Measurements from ENCODE around the gene CNIH1.
A peak's percentile ranks its signal among the peaks of the same experiment; 100 is the strongest.

CNIH1 gene

GRCh38 chr14:54440873-54441868, at the start of gene CNIH1:
TSS of gene CNIH1 (minus strand) at chr14:54441374. CDS start at chr14:54441327, 47 bp downstream.
- peak; percentile 87 for DNase-seq (ENCODE audit: low read depth)
- H3K4me3 ChIP-seq (ENCODE audit: control insufficient read depth, low read depth, low read length) = peak within 1 kb of the TSS; percentile 71
- TF ChIP-seq CTCF (conservative IDR thresholded peaks at IDR 0.05; ENCODE audit: control insufficient read depth, insufficient read depth, low read depth, low read length) = peak; percentile 67

- no peak for TF ChIP-seq CTCF (conservative IDR thresholded peaks at IDR 0.05; ENCODE audit: control insufficient read depth, insufficient read depth, low read depth, low read length)
- no peak overlapping the region for H3K4me3 ChIP-seq (ENCODE audit: control insufficient read depth, low read depth, low read length)
- DNase-seq (ENCODE audit: low read depth) = no peak
Measured at GRCh38 chr14:54490445-54491175, 49.4 kb upstream of the CNIH1 start.

GRCh38 chr14:54489731-54490444, 48.7 kb upstream of the CNIH1 start:
- peak; percentile 43 for DNase-seq (ENCODE audit: low read depth)
- peak overlapping the region; percentile 94 for H3K4me3 ChIP-seq (ENCODE audit: control insufficient read depth, low read depth, low read length)
- TF ChIP-seq CTCF (conservative IDR thresholded peaks at IDR 0.05; ENCODE audit: control insufficient read depth, insufficient read depth, low read depth, low read length) = no peak

GRCh38 chr14:54489318-54489683, 48.1 kb upstream of the CNIH1 start:
- no peak for TF ChIP-seq CTCF (conservative IDR thresholded peaks at IDR 0.05; ENCODE audit: control insufficient read depth, insufficient read depth, low read depth, low read length)
- no peak for DNase-seq (ENCODE audit: low read depth)
- H3K4me3 ChIP-seq (ENCODE audit: control insufficient read depth, low read depth, low read length) = peak overlapping the region; percentile 94

- peak; percentile 53 for TF ChIP-seq CTCF (conservative IDR thresholded peaks at IDR 0.05; ENCODE audit: control insufficient read depth, insufficient read depth, low read depth, low read length)
- peak; percentile 88 for DNase-seq (ENCODE audit: low read depth)
- peak within 1 kb of the TSS; percentile 94 for H3K4me3 ChIP-seq (ENCODE audit: control insufficient read depth, low read depth, low read length)
Measured at GRCh38 chr14:54488646-54489317, 47.6 kb upstream of the CNIH1 start, which contains the start of gene GMFB. TSS of gene GMFB (minus strand) at chr14:54488980. CDS start at chr14:54488927, 53 bp downstream.

- peak overlapping the region; percentile 94 for H3K4me3 ChIP-seq (ENCODE audit: control insufficient read depth, low read depth, low read length)
- DNase-seq (ENCODE audit: low read depth) = no peak
- TF ChIP-seq CTCF (conservative IDR thresholded peaks at IDR 0.05; ENCODE audit: control insufficient read depth, insufficient read depth, low read depth, low read length) = no peak
Measured at GRCh38 chr14:54488318-54488645, 47.1 kb upstream of the CNIH1 start.

Measured in fibroblast of mammary gland (primary cell).